HG03439 (cell line): ENCODE measurements around the gene TFCP2.
"Not testable (repeated sequence)": the region's sequence is repeated elsewhere in the genome, so short reads cannot be mapped to it uniquely, and the experiment has no call there.

Source experiments
- ATAC-seq: cut with Tn5 transposase; IDR thresholded peaks from one replicate; pipeline ENCODE4 v1.9.1; 2021; ENCODE audit warnings: mild to moderate bottlenecking, moderate library complexity; ENCODE audit not compliant: unreplicated experiment

Gene TFCP2

GRCh38 chr12:51086933-51087332 lies 86.0 kb downstream of the TFCP2 start:
- ATAC-seq, result no peak

DNA sequence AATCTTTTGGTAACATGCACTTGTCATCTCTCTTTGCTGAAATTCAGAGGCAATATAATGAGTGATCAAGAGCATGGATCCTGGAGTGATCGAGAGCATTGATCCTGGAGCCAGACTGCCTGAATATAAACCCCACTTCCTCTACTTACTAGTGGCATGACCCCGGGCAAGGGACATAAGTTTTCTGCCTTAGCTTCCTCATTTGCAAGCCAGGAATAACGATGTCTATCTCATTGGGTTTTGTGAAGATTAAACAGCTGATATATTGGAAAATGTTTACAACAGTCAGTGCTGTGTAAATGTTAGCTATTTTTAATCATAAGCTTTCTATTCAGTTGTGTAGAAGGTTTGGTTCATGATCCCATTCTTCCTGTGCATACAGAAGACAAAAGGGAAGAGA lies 87.2 kb downstream of the TFCP2 start:
- no peak for ATAC-seq

GRCh38 chr12:51083126-51083833 lies 89.7 kb downstream of the TFCP2 start, which contains the start of gene CSRNP2:
Gene CSRNP2, minus strand, starts transcription at chr12:51083596. Its CDS starts 7,035 bp downstream, at chr12:51076561.
- ATAC-seq, result peak; percentile 96

DNA sequence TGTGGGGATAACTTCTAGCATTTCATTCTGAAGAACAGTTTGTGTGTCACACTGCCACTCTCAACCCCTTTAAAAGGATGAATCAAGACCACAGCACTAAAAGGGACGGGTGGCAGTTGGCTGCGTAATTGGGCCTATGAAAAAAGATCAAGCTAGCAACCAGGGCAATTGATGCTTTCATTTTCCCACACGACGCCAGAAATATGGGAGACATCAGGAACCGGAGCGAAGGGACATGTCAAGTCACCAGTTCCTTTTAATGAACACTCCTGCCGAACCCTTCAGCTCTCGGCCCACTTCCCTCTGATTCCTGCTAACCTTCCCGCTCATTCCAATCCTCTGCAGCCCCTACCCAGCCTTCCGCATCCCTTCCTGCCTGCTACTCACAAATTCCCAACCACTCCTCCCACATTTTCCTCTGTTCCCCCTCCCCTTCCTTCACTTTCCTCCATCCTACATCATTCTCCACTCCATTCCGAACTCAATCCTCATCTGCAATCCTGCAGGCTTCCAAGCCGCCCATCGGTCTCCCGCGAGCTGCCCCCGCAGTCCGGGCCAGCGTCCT lies 90.3 kb downstream of the TFCP2 start:
- no peak for ATAC-seq

DNA sequence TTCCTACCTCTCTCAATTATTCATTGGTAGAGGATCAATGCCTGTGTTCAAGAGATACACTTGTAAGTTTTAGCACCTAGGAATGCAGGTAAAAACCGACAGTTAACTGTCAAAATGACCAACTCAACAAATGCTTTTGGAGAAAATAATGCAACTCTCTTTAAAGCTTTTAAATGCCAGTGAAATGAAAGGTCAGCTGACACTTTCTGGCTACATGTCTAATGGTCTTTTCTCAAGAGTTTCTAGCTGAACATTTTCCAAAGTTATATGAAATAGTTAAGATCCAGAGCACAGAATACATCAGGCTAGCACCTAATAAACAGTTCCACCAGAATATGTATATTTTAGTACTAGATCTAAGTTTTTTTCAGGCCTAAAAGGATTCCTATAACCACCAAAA lies 91.5 kb downstream of the TFCP2 start:
- ATAC-seq, result no peak

DNA sequence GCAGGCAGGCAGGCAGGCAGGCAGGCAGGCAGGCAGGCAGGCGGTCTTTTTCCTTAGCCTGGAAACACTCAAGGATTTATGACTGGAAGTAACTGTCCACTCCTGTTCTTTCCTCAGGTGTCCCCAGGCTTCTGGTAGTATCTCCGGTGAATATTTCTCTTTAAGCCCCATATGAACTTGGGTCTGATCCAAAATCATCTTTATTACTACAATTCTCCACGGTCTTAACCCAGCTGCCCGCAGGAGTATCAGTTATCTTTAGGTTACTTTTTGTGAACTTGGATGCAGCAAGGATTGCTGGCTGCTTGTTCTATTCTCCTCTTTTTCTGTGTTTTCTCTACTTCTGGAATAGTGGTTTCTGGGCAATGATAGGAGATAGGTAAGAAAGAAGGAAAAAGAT lies 92.8 kb downstream of the TFCP2 start:
- ATAC-seq, result no peak

- ATAC-seq, result not testable (repeated sequence)
Observed at GRCh38 chr12:51078866-51079265, 94.1 kb downstream of the TFCP2 start.

GRCh38 chr12:51078346-51078745 lies 94.6 kb downstream of the TFCP2 start:
- not testable (repeated sequence) for ATAC-seq

GRCh38 chr12:51077930-51078329 lies 95.0 kb downstream of the TFCP2 start:
- ATAC-seq, result no peak

- no peak for ATAC-seq
Observed at GRCh38 chr12:51076236-51076930, 96.6 kb downstream of the TFCP2 start.

DNA sequence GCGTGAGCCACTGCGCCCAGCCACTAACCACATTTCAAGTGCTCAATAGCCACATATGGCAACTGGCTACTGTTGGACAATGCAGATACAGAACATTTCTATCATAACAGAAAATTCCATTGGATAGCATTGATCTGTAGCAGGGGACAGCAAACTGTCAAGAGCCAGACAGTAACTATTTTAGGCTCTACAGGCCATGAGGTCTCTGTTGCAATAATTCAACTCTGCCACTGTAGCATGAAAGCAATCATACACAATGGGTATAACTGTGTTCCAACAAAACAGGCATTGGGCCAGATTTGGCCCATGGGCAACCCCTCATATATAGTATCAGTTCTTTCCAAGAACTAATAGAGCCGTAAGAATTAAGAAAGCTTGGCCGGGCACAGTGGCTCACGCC lies 97.5 kb downstream of the TFCP2 start:
- no peak for ATAC-seq

- ATAC-seq, result no peak
Observed at GRCh38 chr12:51071663-51072062, 101.3 kb downstream of the TFCP2 start.

- ATAC-seq, result no peak
Observed at GRCh38 chr12:51070004-51070403, 102.9 kb downstream of the TFCP2 start.

- no peak for ATAC-seq
Observed at GRCh38 chr12:51067771-51068170, 105.2 kb downstream of the TFCP2 start.

GRCh38 chr12:51067229-51067628 lies 105.7 kb downstream of the TFCP2 start:
- ATAC-seq, result no peak

GRCh38 chr12:51065530-51065929 lies 107.4 kb downstream of the TFCP2 start:
- ATAC-seq, result no peak

- no peak for ATAC-seq
Observed at GRCh38 chr12:51062631-51063397, 110.1 kb downstream of the TFCP2 start.

- no peak for ATAC-seq
Observed at GRCh38 chr12:51059086-51059485, 113.8 kb downstream of the TFCP2 start.

- no peak for ATAC-seq
Observed at GRCh38 chr12:51056242-51056641, 116.7 kb downstream of the TFCP2 start.

GRCh38 chr12:51055060-51055459 lies 117.9 kb downstream of the TFCP2 start:
- no peak for ATAC-seq

DNA sequence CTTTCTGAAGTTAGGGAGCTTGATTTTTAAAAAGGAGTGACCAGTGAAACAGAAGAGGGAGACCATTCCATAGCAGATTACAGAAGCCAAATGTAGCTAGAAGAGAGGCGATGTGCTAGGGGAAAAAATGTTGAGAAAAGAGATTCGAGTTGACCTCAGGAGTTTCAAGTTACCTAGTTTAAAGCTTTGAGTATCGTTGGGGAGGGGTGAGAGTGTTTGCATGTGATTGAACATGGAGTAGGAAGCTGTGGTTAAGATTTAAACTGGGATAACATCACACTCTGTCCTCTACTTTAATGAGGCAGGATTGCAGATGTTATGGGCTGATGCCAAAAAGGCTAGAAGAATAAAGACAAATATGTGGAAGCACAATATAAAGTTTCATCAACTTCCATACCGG lies 121.1 kb downstream of the TFCP2 start:
- no peak for ATAC-seq
